Prostate gland (tissue), 2 donors: Measurements from ENCODE around the gene SMIM1. TPM values are rescaled to one million over a fixed set of nuclear protein-coding genes. Genes with fewer than 3 reads are reported as not detected.

Source experiments
- DNase-seq: peaks from one replicate; pipeline ENCODE4 v3.0.0-alpha.2; 2019; ENCODE audit warnings: low spot score
- H3K27ac ChIP-seq, 2 donors: fragments of 200-600 bp; sonication (generic); 2 replicates each; pipeline ENCODE4 v1.5.1; 2017 to 2019
- H3K27me3 ChIP-seq: fragments of 200-600 bp; sonication (generic); replicated peaks from 2 replicates; pipeline ENCODE4 v1.5.1; 2019; ENCODE audit not compliant: insufficient read depth
- H3K36me3 ChIP-seq, 2 donors: fragments of 200-600 bp; sonication (generic); 1 replicate in 1 of 2; 2 replicates in 1 of 2; pipeline versions ENCODE4 v1.5.1 to v1.8.1; 2017 to 2019
- H3K4me1 ChIP-seq: fragments of 200-600 bp; sonication (generic); replicated peaks from 2 replicates; pipeline ENCODE4 v1.5.1; 2019
- H3K4me3 ChIP-seq, 2 donors: fragments of 200-600 bp; sonication (generic); 2 replicates each; pipeline ENCODE4 v1.5.1; 2017 to 2019
- H3K9me3 ChIP-seq: fragments of 200-600 bp; sonication (generic); 2 replicates; pipeline ENCODE4 v1.5.1; 2017
- POLR2A ChIP-seq: fragments of 450-650 bp; IDR thresholded peaks from one replicate; pipeline ENCODE4 v1.6.1; 2016; ENCODE audit warnings: antibody characterized with exemption, mild to moderate bottlenecking
- POLR2AphosphoS5 ChIP-seq: sonication (generic); formaldehyde crosslinking; IDR thresholded peaks from one replicate; pipeline ENCODE4 v1.6.1; 2017; ENCODE audit warnings: antibody characterized with exemption
- WGBS: methylation state at CpG from one replicate; pipeline ENCODE4 v1.1.5; 2018; 5-methylcytosine and 5-hydroxymethylcytosine counted together
- intact Hi-C: fragments of 100-400 bp; cut with DNase I; formaldehyde crosslinking; loops from one replicate; pipeline ENCODE4 v1.14.2; 2022
- total RNA-seq, 2 donors: library from RNA; depleted of rRNA; stranded (reverse); fragments of >200 nt; gene quantifications; one replicate each; pipeline ENCODE4 v1.1.0, GENCODE V29; 2016
- TF ChIP-seq, protein P1 (sequence below), 4 experiments: fragments of 200-600 bp in 2 of 4; fragments of 450-650 bp in 2 of 4; sonication (generic) in 2 of 4; IDR thresholded peaks; 1 replicate in 3 of 4; 2 replicates in 1 of 4; pipeline ENCODE4 v1.5.1; 2016 to 2019; ENCODE audit warnings: antibody characterized with exemption in 4 of 4, mild to moderate bottlenecking in 2 of 4, moderate library complexity in 2 of 4

The SMIM1 gene
- total RNA-seq, 2 donors from 2014 or later = 17.7 to 148 TPM

- no peak overlapping the region for H3K4me3 ChIP-seq
These were observed 37.4 kb upstream of the SMIM1 start for GRCh38 chr1:3735027-3735681.

GRCh38 chr1:3735688-3736087 is 36.9 kb upstream of the SMIM1 start:
- no peak for DNase-seq
- intact Hi-C loops = no loop called here
- Histone ChIP-seq H3K9me3 (no peaks in the 10 kb centered on the region), H3K27me3 (no peaks in the 10 kb centered on the region), H3K4me3 (no peak overlapping the region), H3K4me1 (no peaks in the 10 kb centered on the region), H3K27ac (no peak overlapping the region), H3K36me3 (no peaks in the 10 kb centered on the region)
- 74% methylated on average over 13 of the region's 13 CpGs for WGBS
- TF ChIP-seq POLR2AphosphoS5 (no peak), POLR2A (no peak)
- TF ChIP-seq, protein P1, sequence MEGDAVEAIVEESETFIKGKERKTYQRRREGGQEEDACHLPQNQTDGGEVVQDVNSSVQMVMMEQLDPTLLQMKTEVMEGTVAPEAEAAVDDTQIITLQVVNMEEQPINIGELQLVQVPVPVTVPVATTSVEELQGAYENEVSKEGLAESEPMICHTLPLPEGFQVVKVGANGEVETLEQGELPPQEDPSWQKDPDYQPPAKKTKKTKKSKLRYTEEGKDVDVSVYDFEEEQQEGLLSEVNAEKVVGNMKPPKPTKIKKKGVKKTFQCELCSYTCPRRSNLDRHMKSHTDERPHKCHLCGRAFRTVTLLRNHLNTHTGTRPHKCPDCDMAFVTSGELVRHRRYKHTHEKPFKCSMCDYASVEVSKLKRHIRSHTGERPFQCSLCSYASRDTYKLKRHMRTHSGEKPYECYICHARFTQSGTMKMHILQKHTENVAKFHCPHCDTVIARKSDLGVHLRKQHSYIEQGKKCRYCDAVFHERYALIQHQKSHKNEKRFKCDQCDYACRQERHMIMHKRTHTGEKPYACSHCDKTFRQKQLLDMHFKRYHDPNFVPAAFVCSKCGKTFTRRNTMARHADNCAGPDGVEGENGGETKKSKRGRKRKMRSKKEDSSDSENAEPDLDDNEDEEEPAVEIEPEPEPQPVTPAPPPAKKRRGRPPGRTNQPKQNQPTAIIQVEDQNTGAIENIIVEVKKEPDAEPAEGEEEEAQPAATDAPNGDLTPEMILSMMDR (IDR thresholded peaks at IDR 0.05) = no peak

More at GRCh38 chr1:3735027-3735681, 37.4 kb upstream of the SMIM1 start:
- no peaks in the 10 kb centered on the region for H3K4me1 ChIP-seq
- no peaks in the 10 kb centered on the region for H3K27me3 ChIP-seq
- TF ChIP-seq POLR2A (no peak), POLR2AphosphoS5 (no peak)
- TF ChIP-seq, protein P1 (IDR thresholded peaks at IDR 0.05) = no peak
- intact Hi-C loops = no loop called here
- H3K27ac ChIP-seq = no peak overlapping the region
- no peak for DNase-seq
- H3K9me3 ChIP-seq = no peaks in the 10 kb centered on the region
- 73% methylated on average over 12 of the region's 12 CpGs for WGBS
- no peaks in the 10 kb centered on the region for H3K36me3 ChIP-seq

GRCh38 chr1:3736131-3736561 is 36.4 kb upstream of the SMIM1 start:
- Histone ChIP-seq H3K4me3 (no peak overlapping the region), H3K27me3 (no peaks in the 10 kb centered on the region), H3K27ac (no peak overlapping the region), H3K9me3 (no peaks in the 10 kb centered on the region), H3K4me1 (no peaks in the 10 kb centered on the region), H3K36me3 (no peaks in the 10 kb centered on the region)
- intact Hi-C loops = no loop called here
- 84% methylated on average over 13 of the region's 13 CpGs for WGBS
- DNase-seq = no peak
- no peak for TF ChIP-seq POLR2A

DNA sequence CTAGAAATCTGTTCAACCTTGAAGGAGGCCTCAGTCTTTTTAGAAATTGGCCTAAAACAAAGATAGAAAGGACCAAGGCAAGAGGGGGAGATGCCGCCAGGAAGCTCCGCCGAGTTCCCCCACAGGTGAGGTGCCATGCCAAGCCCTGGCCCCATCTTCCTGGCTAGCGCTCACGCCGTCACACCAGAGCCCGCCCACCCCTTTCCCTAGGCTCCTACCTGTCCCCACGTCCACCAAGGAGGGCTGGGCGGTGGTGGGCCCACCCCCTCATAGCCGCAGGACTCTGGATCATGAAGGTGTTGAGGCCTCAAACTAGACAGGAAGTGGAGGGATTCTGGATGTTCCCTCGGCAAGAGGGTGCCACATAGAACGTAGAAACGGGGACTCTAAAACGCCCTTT is 35.8 kb upstream of the SMIM1 start:
- DNase-seq = no peak
- TF ChIP-seq POLR2AphosphoS5 = no peak
- TF ChIP-seq POLR2A = no peak
- TF ChIP-seq, protein P1 (IDR thresholded peaks at IDR 0.05) = no peak
- Histone ChIP-seq H3K36me3 (no peaks in the 10 kb centered on the region), H3K27me3 (no peaks in the 10 kb centered on the region), H3K4me3 (no peak overlapping the region), H3K4me1 (no peaks in the 10 kb centered on the region), H3K27ac (no peak overlapping the region), H3K9me3 (no peaks in the 10 kb centered on the region)
- intact Hi-C loops = no loop called here
- WGBS = 85% methylated on average over 14 of the region's 14 CpGs

DNA sequence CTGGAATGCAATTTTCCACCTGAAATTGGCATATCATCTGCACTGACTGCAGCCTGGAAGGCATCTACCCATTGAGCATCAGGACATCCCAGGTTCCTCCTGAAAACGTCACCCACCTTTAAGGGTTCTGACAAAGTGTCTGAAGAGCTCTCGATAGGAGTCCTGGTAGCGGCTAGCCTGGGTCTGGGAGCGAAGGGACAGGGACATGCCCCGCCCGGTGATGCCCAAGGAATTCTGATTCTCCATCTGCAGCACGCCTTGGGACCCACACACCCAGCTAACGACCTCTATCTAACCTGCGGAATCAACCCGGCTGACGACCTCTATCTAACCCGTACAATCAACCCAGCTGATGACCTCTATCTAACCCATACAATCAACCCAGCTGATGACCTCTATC is 33.6 kb upstream of the SMIM1 start:
- Histone ChIP-seq H3K36me3 (no peaks in the 10 kb centered on the region), H3K27ac (no peak overlapping the region), H3K4me1 (no peaks in the 10 kb centered on the region), H3K4me3 (no peak overlapping the region), H3K9me3 (no peaks in the 10 kb centered on the region), H3K27me3 (no peaks in the 10 kb centered on the region)
- intact Hi-C loops = no loop called here
- TF ChIP-seq POLR2A (no peak), POLR2AphosphoS5 (no peak)
- TF ChIP-seq, protein P1 (IDR thresholded peaks at IDR 0.05) = no peak
- no peak for DNase-seq
- WGBS = 95% methylated on average over 12 of the region's 12 CpGs
